Measurements from ENCODE around the gene ZNF831. TPM values are rescaled to one million over a fixed set of nuclear protein-coding genes. Genes with fewer than 3 reads are reported as not detected.

Gene ZNF831
- total and polyA plus RNA-seq, 10 of the 15 experiments (the other 5 are each of a cell fraction or from before 2014, with no cell fraction given): 0.01 to 0.97 (median 0.23) TPM

DNA sequence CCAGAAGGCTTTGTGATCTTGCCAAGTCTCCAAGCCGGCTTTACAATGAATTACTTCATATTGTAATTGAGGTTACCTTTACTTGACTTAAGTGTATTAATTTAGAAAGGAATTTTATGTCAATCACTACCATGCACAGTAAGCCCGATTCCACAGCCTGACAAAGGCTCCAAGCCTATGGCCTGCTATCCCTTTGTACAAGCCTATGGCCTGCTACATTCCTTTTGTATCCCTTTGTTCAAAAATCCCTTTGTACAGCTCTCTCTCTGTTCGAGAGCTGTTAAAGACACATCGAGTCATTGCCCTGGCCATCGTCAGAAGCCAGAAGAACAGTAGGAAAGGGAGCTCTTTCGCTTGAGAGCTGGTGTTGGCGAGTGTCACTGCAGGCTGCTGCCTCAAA is 134.1 kb downstream of the ZNF831 start:
- peaks cover 0 to 6% of the 10 kb centered on the region in 2 experiments; a peak in 3 of 4 replicates for H3K27me3 ChIP-seq (replicated peaks in 1 of 2; ENCODE audit: control insufficient read depth in 2 of 2, insufficient read depth in 2 of 2, low read length in 1 of 2)
- H3K4me3 ChIP-seq: no peak overlapping the region
- no peak overlapping the region for H3K4me2 ChIP-seq (ENCODE audit: control insufficient read depth, insufficient read depth)
- H2AFZ ChIP-seq (ENCODE audit: control insufficient read depth, low read depth, low read length): no peak overlapping the region
- no peaks in the 10 kb centered on the region for H3K79me2 ChIP-seq (ENCODE audit: control insufficient read depth, insufficient read depth, low read length)
- ChIA-PET RAD21 (ENCODE audit: unreplicated experiment) (no interaction called here), CTCF (no interaction called here), POLR2A (no interaction called here), SMC1A (ENCODE audit: uncharacterized antibody, unreplicated experiment) (interaction anchor here (0.8 kb wide), 1 partner anchor 70 kb away, joined by 3 read pairs; no protein-coding TSS in a partner anchor)
- H4K20me1 ChIP-seq (ENCODE audit: control insufficient read depth, insufficient read depth): no peaks in the 10 kb centered on the region
- ATAC-seq (no peak), FAIRE-seq (no peak), DNase-seq (ENCODE audit: low read depth, low spot score) (no peak)
- in situ Hi-C loops (cut with MboI): no loop called here
- BruUV-seq (replicated peaks): no TSS peak
- no peaks in the 10 kb centered on the region for H3K9me3 ChIP-seq (replicated peaks; ENCODE audit: control insufficient read depth, insufficient read depth, low read length)
- WGBS (ENCODE audit: insufficient coverage, insufficient replicate concordance, low lambda C conversion rate, missing lambda C conversion rate): 26% methylated on average over 7 of the region's 7 CpGs
- intact Hi-C loops (cut with micrococcal nuclease; ENCODE audit: unreplicated experiment): no loop called here
- H3K4me1 ChIP-seq (ENCODE audit: control insufficient read depth, insufficient read depth, low read length): no peaks in the 10 kb centered on the region
- H3K9ac ChIP-seq (ENCODE audit: control insufficient read depth, insufficient read depth, low read length): no peak overlapping the region
- H3K27ac ChIP-seq (ENCODE audit: control insufficient read depth, insufficient read depth): no peak overlapping the region
- TF ChIP-seq YY1 (IDR thresholded peaks at IDR 0.05; ENCODE audit: low read depth, low read length) (no peak), WRNIP1 (IDR thresholded peaks at IDR 0.05; ENCODE audit: borderline replicate concordance, low read depth, low read length) (no peak), GATAD2B (conservative IDR thresholded peaks at IDR 0.05; ENCODE audit: low read depth) (no peak), SMAD5 (IDR thresholded peaks at IDR 0.05; ENCODE audit: low read depth) (no peak), KAT2A (conservative IDR thresholded peaks at IDR 0.05; ENCODE audit: control insufficient read depth, low read depth, low read length) (no peak), ZBTB40 (IDR thresholded peaks at IDR 0.05; ENCODE audit: borderline replicate concordance) (no peak), LARP7 (IDR thresholded peaks at IDR 0.05) (no peak), IRF4 (IDR thresholded peaks at IDR 0.05; ENCODE audit: low read depth, low read length) (no peak), ZNF207 (IDR thresholded peaks at IDR 0.05; ENCODE audit: borderline replicate concordance) (no peak), ZZZ3 (IDR thresholded peaks at IDR 0.05; ENCODE audit: control insufficient read depth, insufficient read length, low read depth) (no peak)
- TF ChIP-seq, protein P1, sequence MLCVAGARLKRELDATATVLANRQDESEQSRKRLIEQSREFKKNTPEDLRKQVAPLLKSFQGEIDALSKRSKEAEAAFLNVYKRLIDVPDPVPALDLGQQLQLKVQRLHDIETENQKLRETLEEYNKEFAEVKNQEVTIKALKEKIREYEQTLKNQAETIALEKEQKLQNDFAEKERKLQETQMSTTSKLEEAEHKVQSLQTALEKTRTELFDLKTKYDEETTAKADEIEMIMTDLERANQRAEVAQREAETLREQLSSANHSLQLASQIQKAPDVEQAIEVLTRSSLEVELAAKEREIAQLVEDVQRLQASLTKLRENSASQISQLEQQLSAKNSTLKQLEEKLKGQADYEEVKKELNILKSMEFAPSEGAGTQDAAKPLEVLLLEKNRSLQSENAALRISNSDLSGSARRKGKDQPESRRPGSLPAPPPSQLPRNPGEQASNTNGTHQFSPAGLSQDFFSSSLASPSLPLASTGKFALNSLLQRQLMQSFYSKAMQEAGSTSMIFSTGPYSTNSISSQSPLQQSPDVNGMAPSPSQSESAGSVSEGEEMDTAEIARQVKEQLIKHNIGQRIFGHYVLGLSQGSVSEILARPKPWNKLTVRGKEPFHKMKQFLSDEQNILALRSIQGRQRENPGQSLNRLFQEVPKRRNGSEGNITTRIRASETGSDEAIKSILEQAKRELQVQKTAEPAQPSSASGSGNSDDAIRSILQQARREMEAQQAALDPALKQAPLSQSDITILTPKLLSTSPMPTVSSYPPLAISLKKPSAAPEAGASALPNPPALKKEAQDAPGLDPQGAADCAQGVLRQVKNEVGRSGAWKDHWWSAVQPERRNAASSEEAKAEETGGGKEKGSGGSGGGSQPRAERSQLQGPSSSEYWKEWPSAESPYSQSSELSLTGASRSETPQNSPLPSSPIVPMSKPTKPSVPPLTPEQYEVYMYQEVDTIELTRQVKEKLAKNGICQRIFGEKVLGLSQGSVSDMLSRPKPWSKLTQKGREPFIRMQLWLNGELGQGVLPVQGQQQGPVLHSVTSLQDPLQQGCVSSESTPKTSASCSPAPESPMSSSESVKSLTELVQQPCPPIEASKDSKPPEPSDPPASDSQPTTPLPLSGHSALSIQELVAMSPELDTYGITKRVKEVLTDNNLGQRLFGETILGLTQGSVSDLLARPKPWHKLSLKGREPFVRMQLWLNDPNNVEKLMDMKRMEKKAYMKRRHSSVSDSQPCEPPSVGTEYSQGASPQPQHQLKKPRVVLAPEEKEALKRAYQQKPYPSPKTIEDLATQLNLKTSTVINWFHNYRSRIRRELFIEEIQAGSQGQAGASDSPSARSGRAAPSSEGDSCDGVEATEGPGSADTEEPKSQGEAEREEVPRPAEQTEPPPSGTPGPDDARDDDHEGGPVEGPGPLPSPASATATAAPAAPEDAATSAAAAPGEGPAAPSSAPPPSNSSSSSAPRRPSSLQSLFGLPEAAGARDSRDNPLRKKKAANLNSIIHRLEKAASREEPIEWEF (IDR thresholded peaks at IDR 0.05; ENCODE audit: insufficient replicate concordance, low read depth, low read length): no peak
- TF ChIP-seq, protein P2, sequence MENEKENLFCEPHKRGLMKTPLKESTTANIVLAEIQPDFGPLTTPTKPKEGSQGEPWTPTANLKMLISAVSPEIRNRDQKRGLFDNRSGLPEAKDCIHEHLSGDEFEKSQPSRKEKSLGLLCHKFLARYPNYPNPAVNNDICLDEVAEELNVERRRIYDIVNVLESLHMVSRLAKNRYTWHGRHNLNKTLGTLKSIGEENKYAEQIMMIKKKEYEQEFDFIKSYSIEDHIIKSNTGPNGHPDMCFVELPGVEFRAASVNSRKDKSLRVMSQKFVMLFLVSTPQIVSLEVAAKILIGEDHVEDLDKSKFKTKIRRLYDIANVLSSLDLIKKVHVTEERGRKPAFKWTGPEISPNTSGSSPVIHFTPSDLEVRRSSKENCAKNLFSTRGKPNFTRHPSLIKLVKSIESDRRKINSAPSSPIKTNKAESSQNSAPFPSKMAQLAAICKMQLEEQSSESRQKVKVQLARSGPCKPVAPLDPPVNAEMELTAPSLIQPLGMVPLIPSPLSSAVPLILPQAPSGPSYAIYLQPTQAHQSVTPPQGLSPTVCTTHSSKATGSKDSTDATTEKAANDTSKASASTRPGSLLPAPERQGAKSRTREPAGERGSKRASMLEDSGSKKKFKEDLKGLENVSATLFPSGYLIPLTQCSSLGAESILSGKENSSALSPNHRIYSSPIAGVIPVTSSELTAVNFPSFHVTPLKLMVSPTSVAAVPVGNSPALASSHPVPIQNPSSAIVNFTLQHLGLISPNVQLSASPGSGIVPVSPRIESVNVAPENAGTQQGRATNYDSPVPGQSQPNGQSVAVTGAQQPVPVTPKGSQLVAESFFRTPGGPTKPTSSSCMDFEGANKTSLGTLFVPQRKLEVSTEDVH (IDR thresholded peaks at IDR 0.05; ENCODE audit: low read depth, partially characterized antibody): no peak
- no peaks in the 10 kb centered on the region for H3K36me3 ChIP-seq (ENCODE audit: control insufficient read depth in 2 of 2, insufficient read depth in 2 of 2, low read length in 1 of 2)

All from GM12878 (cell line).